ENCODE results near the gene ABLIM2.
A peak's percentile ranks its signal among the peaks of the same experiment; 100 is the strongest.

The ABLIM2 gene

DNA sequence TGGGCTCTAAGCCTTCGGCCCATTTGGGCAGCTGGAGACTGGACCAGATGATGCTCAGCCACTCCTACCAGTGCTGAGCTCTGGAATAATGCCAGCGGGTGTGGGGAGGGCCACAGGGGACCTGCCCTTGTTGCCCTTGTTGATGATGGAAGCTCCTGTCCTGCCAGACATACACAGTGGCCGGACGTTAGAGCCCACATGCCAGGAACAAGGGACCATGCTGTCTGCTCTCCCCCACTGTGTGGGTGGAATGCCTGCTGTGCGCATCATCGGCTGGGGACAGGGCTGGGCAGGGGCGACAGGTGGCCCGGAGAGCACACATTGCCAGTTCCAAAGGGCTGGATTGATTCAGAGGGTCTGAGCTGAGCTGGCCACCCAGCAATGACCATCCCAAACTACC lies 2.0 kb downstream of the ABLIM2 start:
- H3K4me3 ChIP-seq (ENCODE audit: low read length) = no peak overlapping the region
- DNase-seq (ENCODE audit: low read depth) = no peak
- TF ChIP-seq, protein P1, sequence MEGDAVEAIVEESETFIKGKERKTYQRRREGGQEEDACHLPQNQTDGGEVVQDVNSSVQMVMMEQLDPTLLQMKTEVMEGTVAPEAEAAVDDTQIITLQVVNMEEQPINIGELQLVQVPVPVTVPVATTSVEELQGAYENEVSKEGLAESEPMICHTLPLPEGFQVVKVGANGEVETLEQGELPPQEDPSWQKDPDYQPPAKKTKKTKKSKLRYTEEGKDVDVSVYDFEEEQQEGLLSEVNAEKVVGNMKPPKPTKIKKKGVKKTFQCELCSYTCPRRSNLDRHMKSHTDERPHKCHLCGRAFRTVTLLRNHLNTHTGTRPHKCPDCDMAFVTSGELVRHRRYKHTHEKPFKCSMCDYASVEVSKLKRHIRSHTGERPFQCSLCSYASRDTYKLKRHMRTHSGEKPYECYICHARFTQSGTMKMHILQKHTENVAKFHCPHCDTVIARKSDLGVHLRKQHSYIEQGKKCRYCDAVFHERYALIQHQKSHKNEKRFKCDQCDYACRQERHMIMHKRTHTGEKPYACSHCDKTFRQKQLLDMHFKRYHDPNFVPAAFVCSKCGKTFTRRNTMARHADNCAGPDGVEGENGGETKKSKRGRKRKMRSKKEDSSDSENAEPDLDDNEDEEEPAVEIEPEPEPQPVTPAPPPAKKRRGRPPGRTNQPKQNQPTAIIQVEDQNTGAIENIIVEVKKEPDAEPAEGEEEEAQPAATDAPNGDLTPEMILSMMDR (conservative IDR thresholded peaks at IDR 0.05; ENCODE audit: low read length) = no peak

DNA sequence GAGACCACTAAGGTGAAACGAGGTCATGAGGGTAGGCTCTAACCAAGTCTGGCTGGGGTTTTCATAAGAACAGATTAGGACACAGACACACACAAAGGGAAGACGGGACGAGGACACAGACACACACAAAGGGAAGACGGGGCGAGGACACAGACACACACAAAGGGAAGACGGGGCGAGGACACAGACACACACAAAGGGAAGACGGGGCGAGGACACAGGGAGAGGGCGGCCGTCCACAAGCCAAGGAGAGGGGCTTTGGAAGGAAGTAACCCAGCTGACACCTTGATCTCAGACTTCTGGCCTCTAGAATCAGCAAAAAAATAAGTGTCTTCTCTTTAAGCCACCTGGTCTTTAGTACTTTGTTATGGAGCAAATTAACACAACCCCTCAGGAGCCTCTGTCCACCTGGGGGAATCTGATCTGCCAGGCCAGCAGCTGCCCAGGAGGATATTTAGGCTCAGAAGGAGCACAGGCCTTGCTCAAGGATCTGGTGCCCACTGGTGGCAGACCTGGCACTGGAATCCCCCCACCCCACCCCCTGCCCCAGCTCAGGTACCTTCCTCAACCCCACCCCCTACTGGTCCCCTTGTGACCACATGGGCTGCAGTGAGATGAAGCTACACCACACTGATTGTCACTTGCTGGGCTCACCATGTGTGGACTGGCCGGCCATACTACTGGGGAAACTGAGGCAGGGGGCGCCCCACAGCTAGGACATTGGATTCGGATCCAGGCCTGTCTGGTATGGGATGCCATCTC lies 2.8 kb downstream of the ABLIM2 start:
- H3K4me3 ChIP-seq (ENCODE audit: low read length) = no peak overlapping the region
- DNase-seq (ENCODE audit: low read depth) = no peak
- TF ChIP-seq, protein P1 (conservative IDR thresholded peaks at IDR 0.05; ENCODE audit: low read length) = no peak

DNA sequence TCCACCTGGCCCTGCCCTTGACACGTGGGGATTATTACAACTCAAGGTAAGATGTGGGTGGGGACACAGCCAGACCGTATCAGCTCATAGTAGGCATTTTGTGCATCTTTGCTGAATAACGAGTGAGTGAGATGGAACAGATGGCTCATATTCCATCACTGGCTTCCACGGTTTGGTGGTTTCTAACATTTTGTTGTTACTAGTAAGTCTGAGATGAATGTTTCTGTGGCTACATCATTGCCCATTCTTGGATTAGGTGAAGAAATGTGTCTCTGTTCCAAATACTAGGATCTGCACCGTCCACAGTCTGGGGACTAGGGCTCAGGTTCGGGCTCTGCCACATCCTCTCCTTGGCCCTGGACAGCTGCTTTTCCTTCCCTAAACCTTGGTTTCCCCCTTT lies 3.6 kb downstream of the ABLIM2 start:
- TF ChIP-seq, protein P1 (conservative IDR thresholded peaks at IDR 0.05; ENCODE audit: low read length) = no peak
- peak; percentile 38 for DNase-seq (ENCODE audit: low read depth)
- no peak overlapping the region for H3K4me3 ChIP-seq (ENCODE audit: low read length)

DNA sequence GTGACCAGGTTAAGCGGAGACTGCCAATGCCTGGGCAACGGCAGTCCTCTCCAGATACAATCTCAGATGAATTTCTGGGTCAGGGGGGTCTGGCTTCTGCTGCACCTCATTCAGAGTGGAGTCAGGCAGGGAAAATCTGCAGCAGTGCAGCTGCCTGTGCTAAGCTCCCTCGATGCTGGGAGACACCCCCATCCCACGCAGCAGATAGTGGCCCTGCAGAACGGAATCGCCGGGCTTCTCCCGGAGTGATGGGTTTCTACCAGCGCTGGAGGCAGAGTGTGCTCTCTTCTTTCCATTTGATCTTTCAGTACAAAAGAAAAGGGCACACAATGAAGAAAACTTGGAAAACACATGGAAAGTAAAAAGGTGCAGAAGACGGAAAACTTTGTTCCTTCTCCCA lies 5.2 kb downstream of the ABLIM2 start:
- no peak overlapping the region for H3K4me3 ChIP-seq (ENCODE audit: low read length)
- no peak for DNase-seq (ENCODE audit: low read depth)
- TF ChIP-seq, protein P1 (conservative IDR thresholded peaks at IDR 0.05; ENCODE audit: low read length) = no peak

DNA sequence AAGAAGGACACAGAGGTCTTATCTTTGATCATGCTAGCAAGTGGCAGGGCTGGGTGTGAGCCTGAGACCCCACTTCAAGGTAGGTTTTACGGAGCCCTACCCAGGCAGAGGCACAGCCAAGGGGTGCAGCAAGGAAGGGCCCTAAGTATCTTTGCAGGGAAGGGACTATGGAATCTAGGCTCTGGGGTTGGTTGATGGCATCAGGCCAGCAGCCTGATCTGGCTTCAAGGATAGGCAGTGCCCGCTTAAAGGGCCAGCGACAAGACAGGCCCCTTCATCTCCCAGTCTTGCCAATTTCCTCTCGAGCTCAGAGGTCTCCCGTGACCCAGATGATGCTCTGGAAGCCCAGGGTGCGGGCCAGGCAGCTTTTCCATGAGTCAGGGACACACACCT lies 5.8 kb downstream of the ABLIM2 start:
- TF ChIP-seq, protein P1 (conservative IDR thresholded peaks at IDR 0.05; ENCODE audit: low read length) = no peak

DNA sequence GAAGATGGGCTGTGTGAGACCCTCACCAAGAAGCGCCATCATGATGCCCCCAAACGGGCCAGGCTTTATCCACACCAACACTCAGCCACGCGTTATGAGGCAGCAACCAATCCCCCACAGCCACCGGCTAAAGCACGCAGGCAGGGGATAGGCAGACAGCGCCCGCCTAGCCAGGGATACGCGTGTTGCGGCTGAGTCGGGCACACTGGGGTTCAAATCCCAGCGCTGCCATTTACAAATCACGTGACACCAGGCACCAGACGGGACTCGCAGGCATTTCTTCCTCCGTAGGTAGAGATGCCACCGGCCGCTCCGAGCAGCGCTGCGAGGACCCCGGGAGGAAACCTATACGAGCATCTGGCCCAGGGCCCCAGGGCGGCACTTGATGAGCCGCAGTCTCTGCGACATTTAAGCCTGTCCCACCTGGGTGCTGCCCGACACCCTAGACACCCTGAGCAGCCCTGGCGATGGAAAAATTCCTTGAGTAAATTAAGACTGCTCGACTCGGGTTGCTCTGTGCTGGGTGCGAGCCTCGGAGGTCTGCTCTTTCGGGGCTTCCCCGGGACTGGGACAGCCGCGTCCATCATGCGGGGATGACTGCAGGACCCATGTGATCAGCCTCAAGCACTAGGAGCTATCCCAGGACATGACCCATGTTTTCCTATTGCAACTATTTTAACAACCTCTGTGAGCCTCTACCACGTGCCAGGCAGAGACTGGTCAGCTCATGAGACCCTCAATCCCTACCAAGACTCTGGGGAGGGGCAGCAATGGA lies 6.3 kb downstream of the ABLIM2 start:
- TF ChIP-seq, protein P1 (conservative IDR thresholded peaks at IDR 0.05; ENCODE audit: low read length) = no peak
- H3K4me3 ChIP-seq (ENCODE audit: low read length) = no peak overlapping the region
- no peak for DNase-seq (ENCODE audit: low read depth)

More for the DNA sequence above, 5.8 kb downstream of the ABLIM2 start:
- no peak for DNase-seq (ENCODE audit: low read depth)
- no peak overlapping the region for H3K4me3 ChIP-seq (ENCODE audit: low read length)

Data from AG10803 (cell line).